ENCODE results near the gene METTL6.
A peak's percentile ranks its signal among the peaks of the same experiment; 100 is the strongest.

DNA sequence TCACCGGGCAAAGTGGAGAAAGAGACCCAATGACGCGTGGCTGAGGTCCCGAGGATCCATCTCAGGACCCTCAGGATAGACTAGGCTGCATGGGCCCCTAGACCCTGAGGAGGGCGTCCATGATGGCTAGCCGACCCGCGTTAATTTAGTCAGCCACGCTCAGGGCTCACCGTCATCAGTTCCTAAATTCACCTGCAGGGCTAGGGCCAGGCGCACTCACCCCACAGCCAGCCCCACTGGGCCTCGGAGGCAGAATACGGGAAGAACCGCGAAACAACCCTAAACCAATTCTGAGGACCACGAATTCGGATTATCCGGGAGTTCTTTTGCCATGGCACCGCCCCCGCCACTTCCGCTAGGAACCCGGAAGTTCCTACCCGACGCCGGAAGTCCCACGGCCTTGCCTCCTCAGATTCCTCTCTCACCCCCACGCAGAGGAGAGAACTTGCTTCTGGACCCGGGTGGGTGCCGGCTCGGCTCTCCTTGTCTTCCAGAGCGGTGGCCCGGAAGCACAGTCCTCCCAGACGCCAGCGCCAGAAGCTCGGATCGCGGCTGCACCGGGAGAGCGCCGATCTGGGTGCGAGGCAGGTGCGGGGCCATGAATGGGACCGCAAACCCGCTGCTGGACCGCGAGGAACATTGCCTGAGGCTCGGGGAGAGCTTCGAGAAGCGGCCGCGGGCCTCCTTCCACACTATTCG lies at the start of gene METTL6, which contains the start of gene EAF1:
- TF ChIP-seq EZH2 (IDR thresholded peaks at IDR 0.05; ENCODE audit: borderline replicate concordance, low read depth, low read length, poor library complexity, severe bottlenecking): no peak
- TF ChIP-seq, protein P1, sequence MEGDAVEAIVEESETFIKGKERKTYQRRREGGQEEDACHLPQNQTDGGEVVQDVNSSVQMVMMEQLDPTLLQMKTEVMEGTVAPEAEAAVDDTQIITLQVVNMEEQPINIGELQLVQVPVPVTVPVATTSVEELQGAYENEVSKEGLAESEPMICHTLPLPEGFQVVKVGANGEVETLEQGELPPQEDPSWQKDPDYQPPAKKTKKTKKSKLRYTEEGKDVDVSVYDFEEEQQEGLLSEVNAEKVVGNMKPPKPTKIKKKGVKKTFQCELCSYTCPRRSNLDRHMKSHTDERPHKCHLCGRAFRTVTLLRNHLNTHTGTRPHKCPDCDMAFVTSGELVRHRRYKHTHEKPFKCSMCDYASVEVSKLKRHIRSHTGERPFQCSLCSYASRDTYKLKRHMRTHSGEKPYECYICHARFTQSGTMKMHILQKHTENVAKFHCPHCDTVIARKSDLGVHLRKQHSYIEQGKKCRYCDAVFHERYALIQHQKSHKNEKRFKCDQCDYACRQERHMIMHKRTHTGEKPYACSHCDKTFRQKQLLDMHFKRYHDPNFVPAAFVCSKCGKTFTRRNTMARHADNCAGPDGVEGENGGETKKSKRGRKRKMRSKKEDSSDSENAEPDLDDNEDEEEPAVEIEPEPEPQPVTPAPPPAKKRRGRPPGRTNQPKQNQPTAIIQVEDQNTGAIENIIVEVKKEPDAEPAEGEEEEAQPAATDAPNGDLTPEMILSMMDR (conservative IDR thresholded peaks at IDR 0.05; ENCODE audit: low read depth, low read length): peak; percentile 16; the same call in 1 of the 2 replicates

Measured in A673 (cell line).